ENCODE data around the gene SLC35F6. TPM values are rescaled to one million over a fixed set of nuclear protein-coding genes. Genes with fewer than 3 reads are reported as not detected.

The SLC35F6 gene
- polyA plus RNA-seq, 1 donor from 2014 or later, result 10.8 TPM

DNA sequence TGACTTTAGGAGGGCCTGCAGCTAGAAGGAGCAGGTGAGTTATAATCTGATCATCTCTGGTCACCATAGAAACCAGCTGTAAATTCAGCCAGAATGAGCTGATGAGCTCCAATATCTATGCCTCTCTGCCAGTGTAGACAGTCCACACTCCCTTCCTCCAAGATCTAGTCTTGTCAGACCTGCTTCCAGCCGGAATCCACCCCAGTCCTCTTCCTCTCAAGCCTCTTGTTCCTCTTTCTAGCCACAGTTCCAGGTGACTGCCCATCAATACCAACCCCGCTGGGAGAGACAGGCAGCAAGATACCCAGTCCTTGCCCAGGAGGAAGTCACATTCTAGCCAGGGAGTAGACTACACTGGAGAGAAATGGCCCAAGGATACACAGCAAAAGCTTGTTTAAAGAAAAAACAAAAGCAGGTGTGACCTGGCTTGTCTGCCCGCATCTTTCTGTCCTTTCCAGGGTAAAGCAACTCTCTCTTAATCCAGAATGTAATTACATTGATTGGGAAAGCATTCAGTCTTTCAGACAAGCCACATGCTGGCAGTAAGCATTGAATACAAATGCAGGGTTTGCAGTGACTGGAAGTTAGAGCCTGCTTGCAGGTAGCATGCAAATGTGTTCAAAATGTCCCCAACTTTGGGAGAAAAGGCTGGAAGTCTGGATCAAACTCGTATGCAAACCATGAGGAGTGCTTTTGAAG lies 9.0 kb upstream of the SLC35F6 start:
- Histone ChIP-seq H3K36me3 (ENCODE audit: insufficient read depth, low read length) (no peaks in the 10 kb centered on the region), H4K20me1 (ENCODE audit: insufficient read depth) (no peaks in the 10 kb centered on the region), H3K27me3 (ENCODE audit: insufficient read depth, low read depth, low read length) (no peaks in the 10 kb centered on the region), H3K27ac (ENCODE audit: low read length) (no peak overlapping the region), H2AFZ (ENCODE audit: low read depth, low read length) (no peak overlapping the region), H3K9me3 (ENCODE audit: low read length) (no peaks in the 10 kb centered on the region), H3K9me2 (ENCODE audit: insufficient read depth, low read length) (no peaks in the 10 kb centered on the region), H3K9ac (ENCODE audit: low read length) (no peak overlapping the region), H3K4me2 (ENCODE audit: low read length) (no peak overlapping the region), H3K79me2 (replicated peaks; ENCODE audit: insufficient read depth, low read length) (no peaks in the 10 kb centered on the region), H3F3A (ENCODE audit: insufficient read depth, low read length, poor library complexity, severe bottlenecking) (no peaks in the 10 kb centered on the region), H3K4me3 (ENCODE audit: low read length) (no peak overlapping the region)
- TF ChIP-seq, protein P1, sequence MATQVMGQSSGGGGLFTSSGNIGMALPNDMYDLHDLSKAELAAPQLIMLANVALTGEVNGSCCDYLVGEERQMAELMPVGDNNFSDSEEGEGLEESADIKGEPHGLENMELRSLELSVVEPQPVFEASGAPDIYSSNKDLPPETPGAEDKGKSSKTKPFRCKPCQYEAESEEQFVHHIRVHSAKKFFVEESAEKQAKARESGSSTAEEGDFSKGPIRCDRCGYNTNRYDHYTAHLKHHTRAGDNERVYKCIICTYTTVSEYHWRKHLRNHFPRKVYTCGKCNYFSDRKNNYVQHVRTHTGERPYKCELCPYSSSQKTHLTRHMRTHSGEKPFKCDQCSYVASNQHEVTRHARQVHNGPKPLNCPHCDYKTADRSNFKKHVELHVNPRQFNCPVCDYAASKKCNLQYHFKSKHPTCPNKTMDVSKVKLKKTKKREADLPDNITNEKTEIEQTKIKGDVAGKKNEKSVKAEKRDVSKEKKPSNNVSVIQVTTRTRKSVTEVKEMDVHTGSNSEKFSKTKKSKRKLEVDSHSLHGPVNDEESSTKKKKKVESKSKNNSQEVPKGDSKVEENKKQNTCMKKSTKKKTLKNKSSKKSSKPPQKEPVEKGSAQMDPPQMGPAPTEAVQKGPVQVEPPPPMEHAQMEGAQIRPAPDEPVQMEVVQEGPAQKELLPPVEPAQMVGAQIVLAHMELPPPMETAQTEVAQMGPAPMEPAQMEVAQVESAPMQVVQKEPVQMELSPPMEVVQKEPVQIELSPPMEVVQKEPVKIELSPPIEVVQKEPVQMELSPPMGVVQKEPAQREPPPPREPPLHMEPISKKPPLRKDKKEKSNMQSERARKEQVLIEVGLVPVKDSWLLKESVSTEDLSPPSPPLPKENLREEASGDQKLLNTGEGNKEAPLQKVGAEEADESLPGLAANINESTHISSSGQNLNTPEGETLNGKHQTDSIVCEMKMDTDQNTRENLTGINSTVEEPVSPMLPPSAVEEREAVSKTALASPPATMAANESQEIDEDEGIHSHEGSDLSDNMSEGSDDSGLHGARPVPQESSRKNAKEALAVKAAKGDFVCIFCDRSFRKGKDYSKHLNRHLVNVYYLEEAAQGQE (IDR thresholded peaks at IDR 0.05; ENCODE audit: borderline replicate concordance), result no peak
- TF ChIP-seq, protein P2, sequence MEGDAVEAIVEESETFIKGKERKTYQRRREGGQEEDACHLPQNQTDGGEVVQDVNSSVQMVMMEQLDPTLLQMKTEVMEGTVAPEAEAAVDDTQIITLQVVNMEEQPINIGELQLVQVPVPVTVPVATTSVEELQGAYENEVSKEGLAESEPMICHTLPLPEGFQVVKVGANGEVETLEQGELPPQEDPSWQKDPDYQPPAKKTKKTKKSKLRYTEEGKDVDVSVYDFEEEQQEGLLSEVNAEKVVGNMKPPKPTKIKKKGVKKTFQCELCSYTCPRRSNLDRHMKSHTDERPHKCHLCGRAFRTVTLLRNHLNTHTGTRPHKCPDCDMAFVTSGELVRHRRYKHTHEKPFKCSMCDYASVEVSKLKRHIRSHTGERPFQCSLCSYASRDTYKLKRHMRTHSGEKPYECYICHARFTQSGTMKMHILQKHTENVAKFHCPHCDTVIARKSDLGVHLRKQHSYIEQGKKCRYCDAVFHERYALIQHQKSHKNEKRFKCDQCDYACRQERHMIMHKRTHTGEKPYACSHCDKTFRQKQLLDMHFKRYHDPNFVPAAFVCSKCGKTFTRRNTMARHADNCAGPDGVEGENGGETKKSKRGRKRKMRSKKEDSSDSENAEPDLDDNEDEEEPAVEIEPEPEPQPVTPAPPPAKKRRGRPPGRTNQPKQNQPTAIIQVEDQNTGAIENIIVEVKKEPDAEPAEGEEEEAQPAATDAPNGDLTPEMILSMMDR (IDR thresholded peaks at IDR 0.05; ENCODE audit: poor library complexity, severe bottlenecking), result no peak
- TF ChIP-seq RAD21 (conservative IDR thresholded peaks at IDR 0.05) (no peak), MXI1 (conservative IDR thresholded peaks at IDR 0.05; ENCODE audit: poor library complexity, severe bottlenecking) (no peak)

DNA sequence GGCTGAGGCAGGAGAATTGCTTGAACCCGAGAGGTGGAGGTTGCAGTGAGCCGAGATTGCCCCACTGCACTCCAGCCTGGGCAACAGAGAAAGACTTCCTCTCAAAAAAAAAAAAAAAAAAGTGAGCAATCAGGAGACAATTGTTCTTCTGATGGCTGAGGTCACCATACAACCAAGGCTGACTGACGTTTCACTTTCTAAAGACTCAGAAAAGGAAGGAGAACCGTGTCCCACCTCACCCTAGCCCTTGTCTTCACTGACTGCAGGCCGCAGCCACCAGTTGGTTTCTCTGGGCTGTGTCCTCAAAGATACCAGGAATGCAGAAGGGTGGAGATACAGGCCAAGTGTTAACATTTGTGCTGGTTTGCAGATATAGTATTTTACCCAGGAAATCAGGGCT lies 7.7 kb upstream of the SLC35F6 start:
- Histone ChIP-seq H3K79me2 (replicated peaks; ENCODE audit: insufficient read depth, low read length) (no peaks in the 10 kb centered on the region), H3K36me3 (ENCODE audit: insufficient read depth, low read length) (no peaks in the 10 kb centered on the region), H3K4me3 (ENCODE audit: low read length) (no peak overlapping the region), H3K27me3 (ENCODE audit: insufficient read depth, low read depth, low read length) (no peaks in the 10 kb centered on the region), H3F3A (ENCODE audit: insufficient read depth, low read length, poor library complexity, severe bottlenecking) (no peaks in the 10 kb centered on the region), H3K27ac (ENCODE audit: low read length) (no peak overlapping the region), H3K9ac (ENCODE audit: low read length) (no peak overlapping the region), H3K9me3 (ENCODE audit: low read length) (no peaks in the 10 kb centered on the region), H3K4me2 (ENCODE audit: low read length) (no peak overlapping the region), H4K20me1 (ENCODE audit: insufficient read depth) (no peaks in the 10 kb centered on the region), H3K9me2 (ENCODE audit: insufficient read depth, low read length) (no peaks in the 10 kb centered on the region), H2AFZ (ENCODE audit: low read depth, low read length) (no peak overlapping the region)
- TF ChIP-seq, protein P2 (IDR thresholded peaks at IDR 0.05; ENCODE audit: poor library complexity, severe bottlenecking), result no peak
- TF ChIP-seq, protein P1 (IDR thresholded peaks at IDR 0.05; ENCODE audit: borderline replicate concordance), result no peak
- TF ChIP-seq MXI1 (conservative IDR thresholded peaks at IDR 0.05; ENCODE audit: poor library complexity, severe bottlenecking) (no peak), TAF1 (IDR thresholded peaks at IDR 0.05; ENCODE audit: low read depth) (no peak), RAD21 (conservative IDR thresholded peaks at IDR 0.05) (no peak), EP300 (conservative IDR thresholded peaks at IDR 0.05; ENCODE audit: poor library complexity, severe bottlenecking) (no peak), SMC3 (conservative IDR thresholded peaks at IDR 0.05; ENCODE audit: poor library complexity) (no peak), EZH2 (IDR thresholded peaks at IDR 0.05; ENCODE audit: borderline replicate concordance, insufficient read depth, low read length, poor library complexity, severe bottlenecking) (no peak), POLR2AphosphoS5 (IDR thresholded peaks at IDR 0.05) (no peak)
